GM21528 (cell line): ENCODE results near the gene MICAL2.

Experiments
- ATAC-seq: cut with Tn5 transposase; IDR thresholded peaks from one replicate; pipeline ENCODE4 v1.9.1; 2021; ENCODE audit warnings: mild to moderate bottlenecking, moderate library complexity; ENCODE audit not compliant: unreplicated experiment, low FRiP score

MICAL2 gene

DNA sequence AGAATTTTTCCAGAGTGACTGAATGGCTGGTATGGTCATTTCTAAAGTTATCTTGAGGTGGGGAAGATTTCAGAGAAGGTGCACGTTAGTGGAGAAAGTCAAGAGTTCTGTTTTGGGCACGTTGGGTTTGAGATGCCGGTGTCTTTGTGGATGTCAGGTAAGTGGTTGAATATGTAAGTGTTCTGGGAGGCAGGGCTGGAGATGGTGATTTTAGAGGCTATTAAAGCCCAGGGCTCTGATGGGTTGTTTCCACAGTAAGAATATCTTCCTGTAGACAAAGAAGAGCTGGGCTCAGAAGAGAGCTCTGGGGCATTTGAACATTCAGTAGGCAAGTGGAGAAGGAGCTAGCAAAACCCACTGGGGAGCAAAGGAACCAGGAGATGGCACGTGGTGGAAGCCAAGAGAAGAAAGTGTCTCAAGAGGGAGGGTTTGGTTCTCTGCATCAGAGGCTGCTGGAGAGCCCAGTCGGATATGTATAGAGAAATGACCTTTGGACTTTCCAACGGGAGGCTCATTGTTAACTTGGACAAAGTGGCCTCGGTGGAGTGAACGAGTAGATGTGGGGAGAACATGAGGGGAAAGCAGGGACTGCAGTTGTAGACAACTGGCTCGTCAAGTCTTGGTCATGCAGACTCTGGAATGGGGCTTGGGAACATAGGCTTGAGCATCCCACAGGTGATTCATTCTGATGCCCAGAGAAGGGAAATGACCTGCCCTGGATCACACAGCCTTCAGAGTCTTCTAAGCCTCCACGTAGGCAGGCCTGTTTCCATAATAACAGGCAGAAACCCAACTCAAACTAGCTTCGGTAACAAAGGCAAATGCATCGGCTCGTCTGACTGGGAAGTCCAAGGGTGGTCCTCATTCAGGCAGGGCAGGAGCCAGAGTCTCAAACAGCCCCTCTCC is 168.6 kb downstream of the MICAL2 start:
- ATAC-seq: no peak

DNA sequence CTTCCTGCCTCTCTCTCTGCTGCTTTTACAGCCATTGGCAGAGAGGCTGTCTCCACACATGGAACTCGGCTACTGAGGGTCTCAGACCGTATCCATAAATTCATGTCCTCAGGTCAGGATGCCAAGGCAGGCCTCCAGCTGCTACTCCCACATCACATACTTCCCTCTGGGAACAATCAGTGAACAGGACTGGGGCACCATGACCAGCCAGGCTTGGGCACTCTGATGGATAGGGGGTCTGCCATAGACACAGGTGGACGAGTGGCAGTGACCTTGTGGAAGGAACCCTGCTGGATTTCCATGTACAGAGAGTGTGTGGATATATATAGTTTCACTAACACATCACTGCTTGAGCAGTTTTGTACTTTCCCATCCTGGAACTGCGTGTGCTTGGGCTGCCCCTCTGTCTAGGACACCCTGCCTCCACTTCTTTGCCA is 169.3 kb downstream of the MICAL2 start:
- ATAC-seq: no peak

GRCh38 chr11:12280199-12280837 is 169.9 kb downstream of the MICAL2 start:
- no peak for ATAC-seq

GRCh38 chr11:12280838-12281565 is 170.6 kb downstream of the MICAL2 start:
- no peak for ATAC-seq

DNA sequence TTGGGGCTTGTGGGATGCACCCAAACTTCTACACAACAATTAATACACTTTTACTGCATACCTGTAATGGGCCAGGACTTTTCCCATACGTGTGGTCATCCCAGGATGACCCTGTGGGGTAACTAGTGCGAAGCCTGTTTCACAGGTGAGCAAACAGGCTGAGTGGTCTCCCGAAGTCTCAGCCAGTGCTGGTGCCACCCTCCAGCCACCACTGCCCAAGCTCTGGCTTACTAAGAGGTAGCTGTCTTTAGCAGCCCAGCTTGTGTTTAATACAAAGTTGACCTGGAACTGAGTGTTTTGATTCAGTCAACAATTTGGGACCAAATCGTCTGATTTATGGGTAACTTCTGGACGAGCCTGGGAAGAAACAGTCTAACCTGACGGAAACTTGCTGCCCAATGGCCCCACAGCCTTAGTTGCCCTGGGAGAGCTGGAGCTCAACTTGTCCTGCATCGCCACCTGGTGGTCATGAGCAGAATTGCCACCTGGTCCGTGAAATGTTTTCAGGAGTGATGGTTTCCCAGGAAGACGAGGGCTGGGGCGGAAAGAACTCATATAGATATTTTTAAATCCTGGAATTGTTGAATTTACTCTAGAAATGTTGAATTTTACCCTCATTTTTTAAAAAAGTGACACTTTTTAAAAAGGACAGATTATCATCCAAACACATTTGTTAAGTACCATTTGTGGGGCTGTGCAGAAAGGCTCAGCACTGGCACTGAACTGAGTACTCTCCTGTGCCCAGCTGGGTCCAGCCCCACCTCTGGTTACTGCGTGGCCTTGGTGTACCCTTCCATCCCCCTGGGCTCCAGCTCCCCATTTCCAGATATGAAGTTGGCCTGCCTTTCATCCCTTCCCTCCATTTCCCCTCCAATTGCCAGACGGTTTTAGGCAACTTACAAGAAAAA is 171.4 kb downstream of the MICAL2 start:
- no peak for ATAC-seq

GRCh38 chr11:12282676-12283075 is 172.3 kb downstream of the MICAL2 start:
- no peak for ATAC-seq

- ATAC-seq: no peak
Observed at GRCh38 chr11:12284316-12285050, 174.1 kb downstream of the MICAL2 start.

DNA sequence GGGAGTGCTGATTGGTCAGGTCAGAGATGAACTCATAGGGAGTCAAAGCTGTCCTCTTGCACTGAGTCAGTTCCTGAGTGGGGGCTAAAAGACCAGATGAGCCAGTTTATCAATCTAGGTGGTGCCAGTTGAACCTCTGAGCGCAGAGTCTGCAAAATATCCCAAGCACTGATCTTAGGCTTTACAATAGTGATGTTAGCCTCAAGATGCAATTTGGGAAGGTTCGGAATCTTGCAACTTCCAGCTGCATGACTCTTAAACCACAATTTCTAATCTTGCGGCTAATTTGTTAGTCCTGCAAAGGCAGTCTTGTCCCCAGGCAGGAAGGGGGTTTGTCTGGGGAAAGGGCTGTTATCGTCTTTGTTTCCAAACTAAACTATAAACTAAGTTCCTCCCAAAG is 174.7 kb downstream of the MICAL2 start:
- no peak for ATAC-seq

GRCh38 chr11:12285811-12286222 is 175.4 kb downstream of the MICAL2 start:
- no peak for ATAC-seq

DNA sequence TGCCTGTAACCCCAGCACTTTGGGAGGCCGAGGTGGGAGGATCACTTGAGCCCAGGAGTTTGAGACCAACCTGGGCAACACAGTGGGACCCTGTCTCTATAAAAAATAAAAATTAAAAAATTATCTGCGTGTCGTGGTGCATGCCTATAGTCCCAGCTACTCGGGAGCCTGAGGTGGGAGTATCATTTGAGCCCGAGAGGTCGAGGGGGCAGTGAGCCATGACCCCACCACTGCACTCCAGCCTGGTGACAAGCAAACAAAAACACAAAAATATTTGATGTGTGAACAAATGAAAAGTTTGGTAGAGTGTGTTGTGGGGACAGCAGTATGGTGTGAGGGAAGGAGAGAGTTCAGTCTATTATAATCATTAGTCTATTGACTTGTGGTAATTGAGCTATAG is 176.2 kb downstream of the MICAL2 start:
- no peak for ATAC-seq

DNA sequence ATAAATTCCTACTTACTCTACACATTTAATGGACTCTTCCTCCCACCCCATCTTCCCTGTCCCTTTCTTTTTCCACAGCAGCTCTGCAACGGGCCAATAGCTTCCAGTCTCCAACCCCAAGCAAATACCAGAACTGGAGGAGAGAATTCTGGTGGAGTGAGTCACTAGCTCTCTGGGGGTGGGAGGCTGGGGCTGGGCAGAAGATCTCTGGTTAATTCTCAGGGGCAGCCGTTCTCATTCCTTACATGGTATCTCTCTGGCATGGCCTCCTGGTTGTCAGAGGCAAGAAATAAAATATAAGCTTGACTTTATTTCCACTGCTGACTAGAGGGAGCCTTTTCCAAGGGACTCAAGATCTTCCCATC is 176.6 kb downstream of the MICAL2 start:
- no peak for ATAC-seq

DNA sequence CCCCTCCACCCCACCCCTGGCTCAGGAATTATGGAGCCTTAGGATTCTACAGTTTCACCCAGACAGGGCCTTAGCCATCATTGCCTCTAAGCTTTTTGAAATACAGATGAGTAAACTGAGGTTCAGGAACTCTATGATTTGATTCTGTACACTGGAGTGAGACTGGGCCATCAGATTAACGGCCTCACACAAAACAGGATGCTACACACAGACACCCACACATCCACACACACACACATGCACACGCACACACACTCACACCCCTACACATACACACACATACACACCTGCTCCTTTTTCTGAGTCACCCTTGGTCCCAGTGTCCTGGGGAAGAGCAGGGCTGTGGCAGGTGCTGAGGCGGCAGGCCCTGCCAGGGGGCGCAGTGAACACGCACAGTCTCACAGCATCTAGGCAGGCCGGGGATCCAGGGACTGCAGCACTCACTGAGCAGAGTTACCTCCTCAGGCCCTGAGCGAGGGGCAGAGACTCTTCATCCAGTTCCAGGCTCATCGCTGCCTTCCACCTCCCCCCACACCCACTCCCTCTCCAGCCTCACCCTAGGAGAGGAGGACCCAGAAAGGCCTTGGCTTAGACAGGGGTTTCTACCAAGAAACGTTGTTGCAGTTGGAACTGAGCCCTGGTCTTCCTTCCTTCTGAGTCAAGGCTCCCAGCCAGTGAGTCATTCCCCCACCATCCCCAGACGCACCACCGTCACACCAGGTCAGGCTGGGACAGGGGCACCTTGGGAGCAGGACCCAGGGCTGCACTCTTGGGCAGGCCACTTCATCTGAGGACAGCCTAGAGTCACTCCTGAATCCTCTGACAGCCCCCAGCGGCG is 177.2 kb downstream of the MICAL2 start:
- ATAC-seq: no peak

DNA sequence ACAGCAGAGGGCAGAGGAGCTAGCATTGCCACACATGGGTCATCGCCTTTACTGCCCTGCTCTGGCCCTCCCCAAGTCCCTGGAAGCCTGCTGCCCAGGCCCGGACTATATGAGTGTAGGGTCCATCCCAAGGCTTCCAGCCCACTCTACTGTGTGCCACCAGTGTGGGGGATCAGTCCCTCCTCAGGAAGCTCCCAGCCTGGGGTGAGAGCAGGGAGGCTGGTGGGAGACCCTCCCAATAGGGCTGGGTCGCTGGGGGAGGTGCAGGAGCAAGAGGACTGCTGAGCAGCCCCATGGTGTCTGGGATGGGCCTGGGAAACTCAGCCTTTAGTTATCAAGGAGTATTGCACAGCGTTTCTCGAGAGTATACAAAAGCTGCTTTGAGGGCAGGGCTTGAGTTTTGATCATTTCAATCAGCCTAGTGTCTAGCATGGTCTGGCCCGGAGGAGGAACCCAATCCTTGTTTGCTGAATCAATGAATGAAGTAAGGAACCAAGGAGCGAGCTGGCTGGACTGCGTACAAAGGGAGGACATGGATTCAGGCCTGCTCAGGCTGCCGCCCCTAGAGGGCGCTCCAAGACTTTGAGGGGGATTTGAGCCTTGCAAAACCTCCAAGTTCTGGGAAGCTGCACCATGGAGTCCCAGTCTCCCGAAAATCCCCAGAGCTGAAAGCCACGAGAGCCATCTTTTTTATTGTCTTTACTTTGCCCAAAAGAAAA is 178.0 kb downstream of the MICAL2 start:
- no peak for ATAC-seq

- no peak for ATAC-seq
Observed at GRCh38 chr11:12288931-12289666, 178.7 kb downstream of the MICAL2 start.

DNA sequence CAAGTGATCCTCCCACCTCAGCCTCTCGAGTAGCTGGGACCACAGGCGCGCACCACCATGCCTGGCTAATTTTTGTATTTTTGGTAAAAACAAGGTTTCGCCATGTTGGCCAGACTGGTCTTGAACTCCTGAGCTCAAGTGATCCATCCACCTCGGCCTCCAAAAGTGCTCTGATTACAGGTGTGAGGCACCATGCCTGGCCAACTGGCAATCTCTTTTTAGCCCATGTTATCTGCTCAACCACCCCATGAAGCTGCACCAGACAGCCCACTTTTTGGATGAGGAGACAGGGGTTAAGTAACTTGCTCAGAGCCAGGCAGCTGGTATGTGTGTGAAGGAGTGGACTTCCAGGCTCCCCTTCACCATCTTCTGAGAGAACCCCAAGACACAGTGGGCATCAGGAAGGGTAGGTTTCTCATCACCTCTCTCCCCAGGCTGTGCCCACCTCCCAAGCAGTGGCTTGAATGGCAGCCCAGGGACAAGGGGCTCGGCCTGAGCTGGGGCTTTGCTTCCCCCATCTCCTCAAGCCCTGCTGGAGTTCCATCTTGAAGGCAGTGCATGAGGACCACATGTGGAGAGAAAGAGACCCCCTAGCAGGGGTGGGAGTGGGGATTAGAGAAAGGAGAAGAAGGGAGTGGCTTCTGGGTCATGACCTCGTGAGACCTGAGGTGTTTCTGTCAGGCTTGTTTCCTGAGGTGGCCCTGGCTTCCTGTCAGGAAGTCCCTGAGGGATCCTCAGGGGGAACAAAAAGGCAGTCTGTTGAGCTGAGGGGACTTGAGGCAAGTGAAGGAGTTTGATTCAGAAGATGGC is 179.5 kb downstream of the MICAL2 start:
- ATAC-seq: no peak

- no peak for ATAC-seq
Observed at GRCh38 chr11:12290477-12290922, 180.1 kb downstream of the MICAL2 start.

DNA sequence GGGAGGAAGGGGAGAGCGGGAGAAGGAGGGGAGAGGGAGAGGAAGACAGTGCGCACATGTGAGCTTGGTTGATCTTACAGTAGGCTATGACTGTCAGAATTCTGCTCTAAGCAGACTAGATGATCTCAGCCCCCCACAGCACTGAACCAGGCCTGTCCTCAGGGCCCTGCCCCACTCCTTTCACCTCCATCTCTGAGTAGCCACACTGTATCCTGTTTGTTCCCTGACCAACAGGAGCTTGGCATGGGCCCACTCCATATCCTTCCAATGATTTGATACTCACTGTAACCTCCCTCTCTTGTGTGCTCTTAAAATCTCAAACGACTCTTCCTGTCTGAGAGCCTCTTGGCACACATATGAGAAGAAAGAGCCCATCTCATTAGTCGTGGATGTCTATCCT is 180.9 kb downstream of the MICAL2 start:
- no peak for ATAC-seq
